ENCODE measurements around the gene CFHR3.
"Not testable (repeated sequence)": the region's sequence is repeated elsewhere in the genome, so short reads cannot be mapped to it uniquely, and the experiment has no call there.

CFHR3 gene

GRCh38 chr1:196774603-196775002 lies at the start of gene CFHR3:
TSS of gene CFHR3 (plus strand) at chr1:196774840. CDS start at chr1:196774887, 47 bp downstream.
- DNase-seq (ENCODE audit: low read depth in 2 of 3, low spot score in 2 of 3): no peak

- DNase-seq (ENCODE audit: low read depth in 2 of 3, low spot score in 2 of 3): no peak
These were observed 42.1 kb upstream of the CFHR3 start for GRCh38 chr1:196732526-196732925.

DNA sequence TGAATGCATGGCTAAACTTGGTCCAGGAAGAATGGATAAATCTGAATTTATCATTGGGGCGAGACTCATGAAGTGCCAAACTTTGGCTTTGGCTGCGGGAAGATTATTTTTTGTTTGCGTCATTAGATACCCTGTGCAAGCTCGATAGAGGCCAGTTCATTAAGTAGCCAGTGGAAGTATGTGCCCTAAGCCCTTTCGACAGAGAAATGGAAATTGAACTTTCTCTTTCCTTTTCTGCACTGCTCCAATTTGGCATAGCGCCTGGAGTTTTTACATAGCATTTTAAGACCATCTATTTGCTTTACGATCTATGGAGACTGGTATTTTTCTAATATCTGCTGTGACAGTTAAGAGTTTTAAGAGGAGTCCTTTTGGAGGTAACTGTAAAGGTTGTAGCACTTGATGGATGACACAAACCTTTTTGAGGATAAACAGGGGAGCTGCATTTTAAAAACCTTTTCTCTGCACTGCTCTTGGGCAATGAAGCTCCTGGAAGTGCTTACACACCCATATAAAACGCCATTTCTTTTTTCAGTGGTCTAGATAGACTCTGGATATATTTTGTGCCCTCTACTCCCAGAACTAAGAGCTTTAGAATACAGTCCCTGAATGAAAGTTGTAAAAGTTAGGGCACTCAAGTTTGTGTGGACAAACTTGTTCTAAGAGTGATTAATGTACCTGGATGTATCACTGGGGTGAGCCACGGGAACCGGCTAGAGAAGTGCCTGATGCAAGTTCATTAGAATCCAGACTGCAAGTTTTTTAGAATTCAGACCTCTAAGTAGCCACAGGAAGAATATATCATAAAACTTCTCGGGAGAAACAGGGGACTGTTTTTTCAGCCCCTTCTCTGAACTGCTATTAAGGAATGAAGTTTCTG lies 41.3 kb upstream of the CFHR3 start:
- no peak for DNase-seq (ENCODE audit: low read depth in 2 of 3, low spot score in 2 of 3)

DNA sequence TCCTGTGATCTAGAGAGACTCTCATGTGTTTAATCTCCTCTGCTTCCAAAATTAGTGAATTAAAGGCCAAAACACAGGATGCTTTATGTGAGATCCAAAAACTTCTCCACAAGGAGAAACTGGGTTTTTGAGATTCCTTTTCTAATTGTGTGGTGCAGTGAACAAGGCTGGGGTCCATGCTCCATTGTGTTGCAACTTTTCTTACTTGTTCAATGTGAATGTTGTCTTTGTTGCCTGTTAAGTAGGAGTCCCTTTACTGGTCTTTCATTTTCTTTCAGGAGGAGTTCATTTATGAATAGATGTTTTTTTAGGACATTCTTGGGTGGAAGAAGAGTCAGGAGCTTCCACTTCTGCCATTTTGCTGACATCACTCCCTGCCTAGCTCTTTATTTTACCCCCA lies 40.6 kb upstream of the CFHR3 start:
- DNase-seq (ENCODE audit: low read depth in 2 of 3, low spot score in 2 of 3): no peak

GRCh38 chr1:196734460-196734859 lies 40.2 kb upstream of the CFHR3 start:
- no peak for DNase-seq (ENCODE audit: low read depth in 2 of 3, low spot score in 2 of 3)

DNA sequence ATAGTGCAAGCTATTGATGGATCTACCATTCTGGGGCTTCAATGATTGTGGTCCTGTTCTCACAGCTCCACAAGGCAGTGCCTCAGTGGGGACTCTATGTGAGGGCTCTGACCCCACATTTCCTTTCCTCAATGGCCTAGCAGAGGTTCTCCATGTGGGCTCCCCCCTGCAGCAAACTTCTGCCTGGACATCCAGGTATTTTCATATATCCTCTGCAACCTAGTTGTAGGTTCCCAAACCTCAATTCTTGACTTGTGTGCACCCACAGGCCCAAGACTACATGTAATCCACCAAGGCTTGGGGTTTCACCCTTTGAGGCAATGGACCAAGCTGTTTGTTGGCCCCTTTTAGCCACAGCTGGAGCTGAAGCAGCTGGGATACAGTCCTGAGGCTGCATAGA lies 35.9 kb upstream of the CFHR3 start:
- DNase-seq (ENCODE audit: low read depth in 2 of 3, low spot score in 2 of 3): no peak

GRCh38 chr1:196743244-196743643 lies 31.4 kb upstream of the CFHR3 start:
- DNase-seq (ENCODE audit: low read depth in 2 of 3, low spot score in 2 of 3): not testable (repeated sequence)

DNA sequence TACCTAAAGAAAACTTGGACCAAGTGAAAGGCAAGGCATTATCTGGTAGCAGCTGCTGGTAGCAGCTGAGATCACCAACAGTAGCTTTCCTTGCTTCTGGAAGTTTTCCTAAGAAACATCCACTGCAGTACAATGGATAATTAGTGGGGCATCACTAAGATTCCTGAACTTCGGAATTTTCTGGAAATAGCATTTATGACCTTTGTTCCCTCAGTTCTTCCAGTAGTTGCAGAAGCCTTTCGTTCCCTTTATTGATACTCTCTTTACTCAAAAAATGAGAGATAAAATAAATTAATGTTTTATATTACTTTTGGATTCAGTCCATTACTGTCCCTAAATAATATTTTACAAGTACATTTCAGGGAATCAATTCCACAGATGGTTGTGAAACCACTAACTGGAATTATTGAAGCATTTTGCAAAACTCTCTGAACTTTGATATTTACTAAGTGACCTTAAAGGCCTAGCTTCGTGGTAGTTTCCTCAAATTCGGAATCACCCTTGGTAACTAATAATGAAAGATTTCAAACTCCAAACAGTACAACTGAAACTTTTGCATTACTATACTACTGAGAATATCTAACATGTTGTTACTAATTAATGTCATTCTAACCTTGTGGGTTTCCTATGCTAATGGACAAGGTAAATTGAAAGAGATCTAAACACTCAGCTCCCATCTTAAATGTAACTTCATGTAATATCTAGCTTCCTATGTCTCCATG lies 9.5 kb upstream of the CFHR3 start:
- not testable (repeated sequence) for DNase-seq (ENCODE audit: low read depth in 2 of 3, low spot score in 2 of 3)

GRCh38 chr1:196769823-196770222 lies 4.8 kb upstream of the CFHR3 start:
- DNase-seq (ENCODE audit: low read depth in 2 of 3, low spot score in 2 of 3): not testable (repeated sequence)

- no peak for DNase-seq (ENCODE audit: low read depth in 2 of 3, low spot score in 2 of 3)
These were observed 927 bp upstream of the CFHR3 start for GRCh38 chr1:196773713-196774112.

- no peak for DNase-seq (ENCODE audit: low read depth in 2 of 3, low spot score in 2 of 3)
These were observed 465 bp upstream of the CFHR3 start for GRCh38 chr1:196774175-196774574.

DNA sequence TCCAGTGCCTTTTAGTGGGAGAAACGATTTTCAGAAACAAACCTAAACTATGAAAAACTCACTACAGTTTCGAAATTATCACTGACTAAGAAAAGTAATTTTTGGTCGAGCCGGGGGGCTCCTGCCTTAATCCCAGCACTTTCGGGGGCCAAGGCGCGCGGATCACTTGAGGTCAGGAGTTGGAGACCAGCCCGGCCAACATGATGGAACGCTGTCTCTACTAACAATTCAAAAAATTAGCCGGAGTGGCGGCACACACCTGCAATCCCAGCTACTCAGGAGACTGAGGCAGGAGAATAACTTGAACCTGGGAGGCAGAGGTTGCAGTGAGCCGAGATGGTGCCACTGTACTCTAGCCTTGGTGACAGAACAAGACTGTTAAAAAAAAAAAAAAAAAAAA lies 3.0 kb downstream of the CFHR3 start:
- DNase-seq (ENCODE audit: low read depth in 2 of 3, low spot score in 2 of 3): no peak

DNA sequence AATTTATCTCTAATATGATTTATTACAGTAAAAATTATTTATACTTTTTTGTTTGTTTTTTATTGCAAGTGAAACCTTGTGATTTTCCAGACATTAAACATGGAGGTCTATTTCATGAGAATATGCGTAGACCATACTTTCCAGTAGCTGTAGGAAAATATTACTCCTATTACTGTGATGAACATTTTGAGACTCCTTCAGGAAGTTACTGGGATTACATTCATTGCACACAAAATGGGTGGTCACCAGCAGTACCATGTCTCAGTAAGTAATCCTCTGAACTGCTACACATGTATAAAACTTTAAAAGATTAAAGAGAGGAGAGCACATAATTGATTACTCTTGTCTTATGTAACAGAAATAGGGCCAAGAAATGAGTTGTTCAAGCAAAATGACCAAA lies 4.5 kb downstream of the CFHR3 start:
- DNase-seq (ENCODE audit: low read depth in 2 of 3, low spot score in 2 of 3): no peak

DNA sequence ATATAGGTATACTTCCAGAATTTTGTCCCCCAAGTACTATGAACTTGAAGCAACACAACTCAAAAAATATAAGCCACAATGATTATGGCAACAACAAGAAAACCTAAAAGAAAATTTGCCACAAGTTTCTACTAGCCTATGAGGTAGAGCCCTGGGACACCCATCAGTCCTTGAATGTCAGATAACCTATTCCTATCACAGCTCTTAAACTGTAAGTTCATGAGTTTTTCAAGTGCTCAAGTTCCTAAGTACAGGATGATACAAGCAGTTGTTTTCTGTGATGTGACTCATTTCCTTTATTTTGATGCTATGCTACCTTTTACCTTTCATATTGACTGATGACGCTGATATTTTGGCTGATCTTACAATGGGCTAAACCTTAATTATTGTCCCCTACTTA lies 16.6 kb downstream of the CFHR3 start:
- not testable (repeated sequence) for DNase-seq (ENCODE audit: low read depth in 2 of 3, low spot score in 2 of 3)

GRCh38 chr1:196794103-196794502 lies 19.5 kb downstream of the CFHR3 start:
- DNase-seq (ENCODE audit: low read depth in 2 of 3, low spot score in 2 of 3): not testable (repeated sequence)

- no peak for DNase-seq (ENCODE audit: low read depth in 2 of 3, low spot score in 2 of 3)
These were observed 23.3 kb downstream of the CFHR3 start for GRCh38 chr1:196797891-196798290.

GRCh38 chr1:196801920-196802319 lies 27.3 kb downstream of the CFHR3 start:
- DNase-seq (ENCODE audit: low read depth in 2 of 3, low spot score in 2 of 3): not testable (repeated sequence)

DNA sequence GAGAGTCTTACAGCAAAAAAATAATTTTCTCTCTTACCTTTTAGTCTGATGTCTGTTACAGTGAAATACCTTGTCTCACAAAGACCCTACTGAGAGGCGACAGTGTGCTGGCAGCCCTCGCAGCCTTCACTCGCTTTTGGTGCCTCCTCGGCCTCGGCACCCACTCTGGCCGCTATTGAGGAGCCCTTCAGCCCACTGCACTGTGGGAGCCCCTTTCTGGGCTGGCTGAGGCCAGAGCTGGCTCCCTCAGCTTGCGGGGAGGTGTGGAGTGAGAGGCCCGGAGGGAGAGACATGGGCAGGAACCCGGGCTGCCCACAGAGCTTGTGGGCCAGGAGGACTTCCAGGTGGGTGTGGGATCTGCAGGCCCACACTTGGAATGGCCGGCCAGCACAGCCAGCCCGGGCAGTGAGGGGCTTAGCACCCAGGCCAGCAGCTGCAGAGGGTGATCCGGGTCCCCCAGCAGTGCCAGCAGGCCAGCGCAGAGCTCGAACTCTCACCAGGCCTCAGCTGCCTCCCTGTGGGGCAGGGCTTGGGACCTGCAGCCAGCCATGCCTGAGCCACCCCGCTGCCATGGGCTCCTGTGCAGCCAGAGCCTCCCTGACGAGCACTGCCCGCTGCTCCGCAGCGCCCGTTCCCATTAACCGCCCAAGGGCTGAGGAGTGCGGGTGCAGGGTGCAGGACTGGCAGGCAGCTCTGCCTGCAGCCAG lies 34.0 kb downstream of the CFHR3 start:
- DNase-seq (ENCODE audit: low read depth in 2 of 3, low spot score in 2 of 3): no peak

DNA sequence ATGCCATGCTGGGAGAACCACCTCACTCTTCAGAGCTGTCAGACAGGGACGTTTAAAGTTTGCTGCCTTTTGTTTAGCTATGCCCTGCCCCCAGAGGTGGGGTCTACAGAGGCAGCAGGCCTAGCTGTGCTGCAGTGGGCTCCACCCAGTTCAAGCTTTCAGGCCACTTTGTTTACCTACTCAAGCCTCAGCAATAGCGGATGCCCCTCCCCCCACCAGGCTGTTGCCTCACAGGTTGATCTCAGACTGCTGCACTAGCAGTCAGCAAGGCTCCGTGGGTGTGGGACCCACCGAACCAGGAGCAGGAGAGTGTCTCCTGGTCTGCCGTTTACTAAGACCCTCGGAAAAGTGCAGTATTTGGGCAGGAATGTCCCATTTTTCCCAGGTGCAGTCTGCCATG lies 42.8 kb downstream of the CFHR3 start:
- not testable (repeated sequence) for DNase-seq (ENCODE audit: low read depth in 2 of 3, low spot score in 2 of 3)

GRCh38 chr1:196819531-196819930 lies 44.9 kb downstream of the CFHR3 start, which contains the start of gene CFHR1:
TSS of gene CFHR1 (plus strand) at chr1:196819731. CDS start at chr1:196819845, 114 bp downstream.
- not testable (repeated sequence) for DNase-seq (ENCODE audit: low read depth in 2 of 3, low spot score in 2 of 3)

DNA sequence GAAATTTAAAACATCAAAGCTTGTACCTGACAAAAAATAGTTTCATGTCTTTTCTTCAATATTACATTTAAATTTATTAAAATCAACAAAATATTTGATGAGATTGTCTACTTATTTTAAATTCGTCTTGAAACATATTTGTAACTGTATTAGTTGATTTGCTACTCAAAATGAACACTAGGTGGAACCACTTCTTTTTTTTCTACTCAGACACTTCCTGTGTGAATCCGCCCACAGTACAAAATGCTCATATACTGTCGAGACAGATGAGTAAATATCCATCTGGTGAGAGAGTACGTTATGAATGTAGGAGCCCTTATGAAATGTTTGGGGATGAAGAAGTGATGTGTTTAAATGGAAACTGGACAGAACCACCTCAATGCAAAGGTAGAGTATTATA lies 53.2 kb downstream of the CFHR3 start:
- DNase-seq (ENCODE audit: low read depth in 2 of 3, low spot score in 2 of 3): not testable (repeated sequence)
